Measurements from ENCODE around the gene KDM4C.

- no peak for TF ChIP-seq CTCF (IDR thresholded peaks at IDR 0.05)
- TF ChIP-seq EZH2 (IDR thresholded peaks at IDR 0.05), result no peak
- no peak for TF ChIP-seq EZH2phosphoT487 (IDR thresholded peaks at IDR 0.05)
Observed at GRCh38 chr9:6838158-6838557, 80.4 kb downstream of the KDM4C start.

All from neural progenitor cell (in vitro differentiated cells).